AG04450 (cell line): ENCODE measurements around the gene FOLR2. TPM values are rescaled to one million over a fixed set of nuclear protein-coding genes. Genes with fewer than 3 reads are reported as not detected.

Experiments used
- CTCF ChIA-PET: fragments of 300-600, 350-600 bp; formaldehyde crosslinking; extraction: SDS; loops from one replicate; lab custom pipeline; 2022; ENCODE audit warnings: antibody characterized with exemption, inconsistent platforms; lab: Charles Lee
- POLR2A ChIA-PET: fragments of 350-600 bp; formaldehyde crosslinking; extraction: SDS; loops from one replicate; lab custom pipeline; 2021; ENCODE audit warnings: antibody characterized with exemption, inconsistent platforms; lab: Yijun Ruan, JAX
- DNase-seq: peaks from one replicate; pipeline ENCODE4 v3.0.0-alpha.2; 2011; ENCODE audit warnings: low read depth, low spot score
- H3K27ac ChIP-seq: one replicate; pipeline ENCODE4 v1.5.1; 2012; ENCODE audit warnings: low read depth, low read length, control low read depth
- H3K27me3 ChIP-seq: one replicate; pipeline ENCODE4 v1.6.0; 2012; ENCODE audit warnings: low read length; ENCODE audit not compliant: control insufficient read depth, insufficient read depth
- H3K4me3 ChIP-seq: 2 replicates; pipeline ENCODE4 v1.5.1; 2011; ENCODE audit warnings: mild to moderate bottlenecking, low read depth, low read length, control low read depth
- H3K9me3 ChIP-seq: 2 replicates; pipeline ENCODE4 v1.5.1; 2012; ENCODE audit warnings: low read length; ENCODE audit not compliant: control insufficient read depth, insufficient read depth
- CTCF ChIP-seq: IDR thresholded peaks from 2 replicates; pipeline ENCODE4 v1.5.1; 2011; ENCODE audit warnings: low read depth, low read length, control low read depth, inconsistent platforms
- polyA plus RNA-seq: library from polyadenylated mRNA; depleted of rRNA; stranded (reverse); fragments of >200 nt; gene quantifications from 2 replicates; pipeline ENCODE4 v1.2.3, GENCODE V29; 2011

FOLR2 gene
- polyA plus RNA-seq, 1 experiment: not detected

- DNase-seq: no peak
- POLR2A ChIA-PET: interaction anchor here (1.1 to 2.3 kb wide), 4 partner anchors 15 to 192 kb away, joined by 3 to 9 read pairs (median 4); partner anchors contain the start of gene ANAPC15
- Histone ChIP-seq H3K4me3 (no peak overlapping the region), H3K9me3 (peaks cover 10% of the 10 kb centered on the region; the same call in 1 of the 2 replicates), H3K27ac (no peak overlapping the region), H3K27me3 (peaks cover 33% of the 10 kb centered on the region)
- CTCF ChIA-PET: interaction anchor here (0.6 to 5.4 kb wide), 11 partner anchors 9 to 292 kb away, joined by 3 to 34 read pairs (median 6); no protein-coding TSS in a partner anchor
- no peak for TF ChIP-seq CTCF
Measured at GRCh38 chr11:72238492-72239312, 22.1 kb downstream of the FOLR2 start.

GRCh38 chr11:72239313-72239848 is 22.8 kb downstream of the FOLR2 start:
- ChIA-PET CTCF (interaction anchor here (5.4 kb wide), 1 partner anchor 192 kb away, joined by 34 read pairs; no protein-coding TSS in a partner anchor), POLR2A (interaction anchor here (2.3 kb wide), 1 partner anchor 16 kb away, joined by 9 read pairs; no protein-coding TSS in a partner anchor)
- Histone ChIP-seq H3K9me3 (peaks cover 10% of the 10 kb centered on the region; the same call in 1 of the 2 replicates), H3K4me3 (peak overlapping the region; percentile 43), H3K27me3 (peaks cover 36% of the 10 kb centered on the region), H3K27ac (no peak overlapping the region)
- DNase-seq: no peak
- no peak for TF ChIP-seq CTCF

GRCh38 chr11:72239849-72240460 is 23.4 kb downstream of the FOLR2 start:
- H3K4me3 ChIP-seq: peak overlapping the region; percentile 10; the same call in 1 of the 2 replicates
- CTCF ChIA-PET: interaction anchor here (1.3 to 5.4 kb wide), 2 partner anchors 191 kb away, joined by 11 to 34 read pairs; no protein-coding TSS in a partner anchor
- H3K9me3 ChIP-seq: peaks cover 10% of the 10 kb centered on the region; the same call in 1 of the 2 replicates
- no peak for TF ChIP-seq CTCF
- no peak for DNase-seq
- peaks cover 41% of the 10 kb centered on the region for H3K27me3 ChIP-seq
- POLR2A ChIA-PET: interaction anchor here (2.3 kb wide), 1 partner anchor 17 kb away, joined by 9 read pairs; no protein-coding TSS in a partner anchor
- no peak overlapping the region for H3K27ac ChIP-seq

GRCh38 chr11:72240461-72241290 is 24.1 kb downstream of the FOLR2 start:
- Histone ChIP-seq H3K27ac (no peak overlapping the region), H3K27me3 (peaks cover 49% of the 10 kb centered on the region), H3K4me3 (0 out of 2 replicates have a peak overlapping the region, but pooled peaks have one; percentile 10), H3K9me3 (peaks cover 10% of the 10 kb centered on the region; the same call in 1 of the 2 replicates)
- no peak for DNase-seq
- POLR2A ChIA-PET: interaction anchor here (0.6 to 2.3 kb wide), 2 partner anchors 17 to 215 kb away, joined by 3 to 9 read pairs; no protein-coding TSS in a partner anchor
- CTCF ChIA-PET: interaction anchor here (1.3 kb wide), 1 partner anchor 190 kb away, joined by 11 read pairs; no protein-coding TSS in a partner anchor
- no peak for TF ChIP-seq CTCF
